Measurements from ENCODE around the gene WWC2.

Gene WWC2

GRCh38 chr4:183211533-183211932 is 112.5 kb downstream of the WWC2 start:
- DNase-seq = no peak

- no peak for DNase-seq
Observed at GRCh38 chr4:183213996-183214395, 114.9 kb downstream of the WWC2 start.

- DNase-seq = no peak
Observed at GRCh38 chr4:183214912-183215488, 115.9 kb downstream of the WWC2 start.

DNA sequence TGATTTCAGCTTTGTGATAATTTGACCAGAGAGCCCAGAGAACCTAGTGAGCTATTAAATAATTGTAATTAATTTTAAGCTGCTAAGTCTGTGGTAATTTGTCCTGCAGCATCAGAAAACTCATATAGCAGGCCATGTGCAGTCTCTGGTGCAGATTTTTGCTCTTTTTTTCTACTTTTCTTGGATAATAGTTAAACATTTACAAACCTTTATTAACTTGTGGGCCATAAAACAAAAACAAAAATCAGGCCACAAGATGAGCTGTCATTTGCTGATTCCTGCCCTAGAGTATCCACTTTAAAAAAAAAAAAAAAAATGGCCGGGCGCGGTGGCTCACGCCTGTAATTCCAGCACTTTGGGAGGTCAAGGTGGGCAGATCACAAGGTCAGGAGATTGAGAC is 121.2 kb downstream of the WWC2 start:
- DNase-seq = no peak

DNA sequence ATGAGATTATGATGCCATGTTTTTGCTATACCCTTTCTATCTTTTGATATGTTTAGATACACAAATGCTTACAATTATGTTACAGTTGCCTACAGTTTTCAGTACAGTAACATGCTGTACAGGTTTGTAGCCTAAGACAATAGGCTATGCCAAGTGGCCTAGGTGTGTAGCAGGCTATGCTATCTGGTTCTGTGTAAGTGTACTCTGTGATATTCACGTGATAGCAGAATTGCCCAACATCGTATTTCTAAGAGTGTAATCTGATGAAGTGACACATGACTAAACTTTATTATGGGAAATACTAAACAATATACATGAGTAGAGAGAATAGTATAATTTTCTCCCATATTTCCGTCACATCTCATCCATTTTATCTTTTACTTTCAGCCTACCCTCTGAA is 124.0 kb downstream of the WWC2 start:
- no peak for DNase-seq

- DNase-seq = no peak
Observed at GRCh38 chr4:183229397-183229796, 130.3 kb downstream of the WWC2 start.

DNA sequence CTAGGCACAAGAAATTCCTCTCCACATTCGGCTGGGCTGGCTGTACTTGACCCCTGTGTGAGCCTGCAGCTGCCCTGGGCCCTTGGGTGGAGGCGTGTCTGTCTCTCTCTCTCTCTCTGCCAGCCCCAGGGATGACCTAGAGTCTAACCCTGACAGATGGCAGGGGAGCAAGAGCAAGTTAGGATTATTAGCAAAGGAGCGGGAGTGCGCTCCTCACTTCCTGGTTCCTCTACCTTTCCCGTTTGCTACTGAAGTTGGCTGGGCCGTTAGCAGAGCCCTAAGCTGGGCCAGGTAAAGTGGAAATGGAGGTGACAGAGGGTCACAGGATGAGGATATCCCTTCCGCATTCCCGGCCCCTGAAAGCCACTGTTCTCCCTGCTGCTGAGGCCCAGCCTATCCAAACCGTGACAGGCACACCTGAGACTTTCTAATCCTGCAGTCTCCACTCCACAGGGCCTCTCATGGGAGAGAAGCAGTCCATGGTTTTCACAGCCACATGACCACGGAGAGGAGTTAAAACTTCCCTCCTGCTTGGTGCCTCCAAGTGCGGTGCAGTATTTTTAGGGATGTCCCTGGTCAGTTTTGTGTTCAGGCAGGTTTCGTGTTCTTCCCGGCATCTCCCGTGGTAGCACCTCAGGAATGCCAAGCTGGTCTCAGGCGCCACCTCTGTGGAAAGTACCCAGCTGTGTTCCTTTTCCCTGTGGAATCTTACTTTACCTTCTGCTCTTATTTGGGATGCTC is 141.7 kb downstream of the WWC2 start:
- DNase-seq = no peak

GRCh38 chr4:183241322-183241640 is 142.2 kb downstream of the WWC2 start:
- DNase-seq = no peak

DNA sequence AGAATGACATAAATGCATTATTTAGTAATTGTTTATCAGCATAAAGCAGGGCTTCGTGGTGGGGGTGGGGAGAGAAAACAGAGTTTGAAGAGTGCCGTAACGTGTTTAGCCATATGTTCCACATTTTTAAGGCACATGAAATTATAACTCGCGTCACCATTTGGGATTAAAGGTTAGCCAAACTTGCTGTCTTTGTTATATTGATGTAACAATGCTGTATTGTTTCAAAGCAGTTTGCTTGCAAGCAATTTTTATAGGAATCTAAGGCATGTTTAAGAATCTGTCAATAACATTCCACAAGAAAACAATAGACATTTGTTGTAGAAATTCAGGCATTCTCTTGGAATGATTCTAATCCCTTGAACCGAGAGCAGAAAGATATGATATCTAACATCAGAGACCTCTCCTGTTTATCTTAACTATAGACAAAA is 142.7 kb downstream of the WWC2 start:
- no peak for DNase-seq

DNA sequence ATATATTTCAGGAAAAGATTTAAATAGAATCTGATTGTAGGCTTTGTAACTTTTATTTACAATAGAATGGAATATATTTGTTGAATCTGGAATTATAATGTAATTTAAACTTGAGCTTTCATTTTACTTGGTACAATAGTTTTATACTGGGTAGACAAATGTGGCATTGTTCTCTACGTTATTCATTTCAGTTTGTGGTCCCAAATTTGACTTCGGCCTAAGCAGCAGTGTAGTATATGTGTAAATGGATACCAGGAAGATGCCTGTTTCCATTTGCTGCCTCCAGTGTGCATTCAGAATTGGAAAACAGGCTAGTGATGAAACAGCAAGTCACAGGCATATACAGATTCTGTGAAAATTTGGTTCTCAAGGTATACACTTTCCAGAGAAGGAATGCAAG is 143.2 kb downstream of the WWC2 start:
- DNase-seq = no peak

DNA sequence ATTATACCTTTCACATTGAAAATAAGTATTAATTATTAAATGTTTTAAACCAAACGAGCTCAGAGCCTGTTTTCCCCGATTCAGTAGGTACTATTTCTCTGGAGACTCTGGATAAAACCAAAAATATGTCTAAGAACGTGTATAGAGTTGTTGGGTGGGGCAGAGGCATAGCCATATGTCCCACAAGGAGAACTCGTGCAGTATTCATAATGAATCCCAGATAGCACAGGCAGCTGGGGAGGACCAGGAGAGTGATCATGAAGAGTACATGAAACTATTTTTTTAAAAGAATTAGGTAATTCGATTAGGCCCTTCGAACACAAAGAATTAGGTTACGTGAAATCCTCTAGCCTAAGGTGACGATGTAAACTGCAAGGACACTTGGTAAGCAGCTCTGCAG is 145.0 kb downstream of the WWC2 start:
- DNase-seq = no peak

DNA sequence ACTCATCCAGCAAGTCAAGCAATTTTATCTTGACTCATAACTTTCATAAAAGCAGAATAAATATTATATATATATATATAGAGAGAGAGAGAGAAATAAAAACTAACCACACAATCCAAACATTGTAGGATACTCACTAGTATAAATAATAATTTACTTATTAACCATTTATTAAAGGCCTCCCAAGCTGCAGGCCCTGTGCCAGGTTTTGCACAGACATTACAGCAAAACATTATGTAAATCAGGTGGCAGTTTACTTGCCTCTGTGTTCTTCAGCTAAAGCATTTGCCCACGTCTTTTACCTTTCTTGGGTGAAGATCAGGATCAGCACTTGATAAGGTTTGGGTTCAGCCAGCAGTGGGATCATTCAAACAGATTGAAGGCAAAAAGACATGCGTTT is 145.4 kb downstream of the WWC2 start:
- DNase-seq = no peak

DNA sequence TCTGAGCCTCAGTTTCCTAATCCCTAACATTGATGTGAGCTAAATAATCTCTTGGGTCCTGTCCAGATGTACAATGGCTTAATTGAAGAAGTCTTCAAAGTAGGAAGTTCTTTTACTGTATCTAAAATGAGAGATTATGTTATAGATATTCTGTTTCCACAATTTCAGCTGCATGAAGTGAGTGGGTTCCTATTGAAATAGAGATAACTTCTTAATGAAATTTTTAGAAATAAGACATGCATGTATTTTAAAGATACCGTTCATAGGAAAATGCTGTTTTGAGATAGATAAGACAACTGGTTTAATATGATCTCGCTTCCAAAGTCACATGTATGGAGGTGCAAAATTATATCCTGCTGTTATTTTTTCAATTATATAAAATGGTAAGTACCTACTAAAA is 149.1 kb downstream of the WWC2 start:
- no peak for DNase-seq

DNA sequence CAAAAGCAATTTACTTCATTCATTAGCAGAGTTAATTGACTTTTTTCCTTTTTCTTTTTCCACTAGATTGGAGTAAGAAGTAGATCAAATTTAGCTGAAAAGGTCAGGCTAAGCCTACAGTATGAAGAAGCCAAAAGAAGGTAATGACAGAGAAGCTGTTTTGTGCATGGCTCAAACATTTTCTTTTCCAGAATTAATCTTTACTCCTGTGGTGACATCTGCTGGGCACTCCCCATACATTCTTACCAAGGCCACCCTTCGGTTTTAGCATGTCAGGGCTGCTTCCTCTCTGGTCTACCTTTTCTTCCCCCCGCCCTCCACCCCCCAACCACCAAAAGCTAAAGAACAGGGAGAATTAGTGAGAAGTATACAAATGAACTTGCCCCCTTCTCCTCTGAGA is 150.8 kb downstream of the WWC2 start:
- peak; percentile 14 for DNase-seq

GRCh38 chr4:183250831-183251230 is 151.8 kb downstream of the WWC2 start:
- DNase-seq = no peak

- DNase-seq = no peak
Observed at GRCh38 chr4:183252959-183253358, 153.9 kb downstream of the WWC2 start.

DNA sequence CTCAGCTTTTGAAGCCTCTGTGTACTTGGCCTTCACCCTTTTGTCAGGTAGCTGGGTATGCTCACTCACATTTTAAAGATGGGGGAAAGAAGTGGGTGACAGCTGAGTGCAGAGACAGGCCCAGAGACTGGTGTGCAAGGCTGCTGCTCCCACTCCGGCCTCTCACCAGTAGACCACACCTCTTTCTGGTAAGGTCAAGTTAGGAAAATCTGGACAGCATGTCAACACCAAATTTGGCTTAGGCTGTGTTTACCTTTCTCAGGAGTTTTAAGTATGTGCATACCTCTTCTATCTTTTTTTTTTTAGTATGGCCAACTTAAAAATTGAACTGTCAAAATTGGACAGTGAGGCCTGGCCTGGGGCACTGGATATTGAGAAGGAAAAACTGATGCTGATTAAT is 154.4 kb downstream of the WWC2 start:
- no peak for DNase-seq

DNA sequence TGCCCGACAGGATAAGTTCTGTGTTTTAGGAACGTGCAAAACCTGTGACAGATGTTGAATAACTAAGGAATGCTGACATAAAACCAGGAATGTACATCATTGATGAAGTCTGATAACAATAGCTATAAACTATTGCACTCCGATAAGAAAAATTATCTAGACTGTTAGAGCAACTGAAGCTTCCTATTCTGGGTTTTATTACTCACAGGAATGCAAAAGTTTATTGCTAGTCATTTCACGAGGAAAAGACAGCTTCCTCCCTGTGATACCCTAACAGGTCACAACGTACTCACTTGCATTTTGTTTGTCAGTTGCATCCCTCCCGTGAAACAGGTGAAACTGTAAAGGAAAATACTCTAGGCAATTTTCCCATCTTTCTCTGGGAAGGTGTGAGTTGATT is 155.1 kb downstream of the WWC2 start:
- DNase-seq = no peak

DNA sequence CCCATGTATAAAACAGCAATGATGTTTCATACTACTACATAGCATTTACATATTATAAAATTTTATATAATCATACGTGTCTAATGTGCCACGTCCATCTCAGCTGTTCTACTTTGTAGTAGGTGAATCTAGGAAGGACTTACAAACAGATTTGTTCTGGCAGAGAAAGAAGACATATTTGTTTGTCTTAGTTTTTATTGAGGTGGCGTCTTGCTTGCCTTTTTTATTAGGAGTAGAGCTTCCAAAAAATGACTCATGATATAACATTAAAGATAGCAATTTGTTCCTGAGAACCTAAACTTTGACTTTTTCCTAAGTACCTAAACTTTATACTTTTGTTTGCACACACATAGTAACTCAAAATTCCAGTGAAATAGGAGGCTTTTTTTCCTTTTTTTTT is 156.4 kb downstream of the WWC2 start:
- no peak for DNase-seq

DNA sequence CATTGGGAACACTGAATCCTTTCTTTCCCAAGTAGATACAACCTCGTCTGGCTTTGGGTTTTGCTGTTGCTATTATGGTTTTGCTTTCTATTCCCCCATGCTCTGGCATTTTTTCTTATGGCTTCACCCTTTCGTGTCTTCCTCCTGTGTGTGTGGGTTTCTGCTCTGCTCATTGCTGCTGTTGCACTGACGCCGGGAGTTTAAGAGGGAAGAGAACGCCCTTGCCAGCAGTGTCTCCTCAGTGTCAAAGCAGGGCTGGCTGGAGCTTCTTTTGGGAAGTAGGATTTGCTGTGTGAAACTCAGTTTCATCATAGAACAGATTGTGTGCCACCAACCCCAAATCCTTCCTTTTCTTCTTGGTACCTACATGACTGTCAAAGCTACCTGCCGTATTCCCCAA is 157.3 kb downstream of the WWC2 start:
- DNase-seq = no peak

DNA sequence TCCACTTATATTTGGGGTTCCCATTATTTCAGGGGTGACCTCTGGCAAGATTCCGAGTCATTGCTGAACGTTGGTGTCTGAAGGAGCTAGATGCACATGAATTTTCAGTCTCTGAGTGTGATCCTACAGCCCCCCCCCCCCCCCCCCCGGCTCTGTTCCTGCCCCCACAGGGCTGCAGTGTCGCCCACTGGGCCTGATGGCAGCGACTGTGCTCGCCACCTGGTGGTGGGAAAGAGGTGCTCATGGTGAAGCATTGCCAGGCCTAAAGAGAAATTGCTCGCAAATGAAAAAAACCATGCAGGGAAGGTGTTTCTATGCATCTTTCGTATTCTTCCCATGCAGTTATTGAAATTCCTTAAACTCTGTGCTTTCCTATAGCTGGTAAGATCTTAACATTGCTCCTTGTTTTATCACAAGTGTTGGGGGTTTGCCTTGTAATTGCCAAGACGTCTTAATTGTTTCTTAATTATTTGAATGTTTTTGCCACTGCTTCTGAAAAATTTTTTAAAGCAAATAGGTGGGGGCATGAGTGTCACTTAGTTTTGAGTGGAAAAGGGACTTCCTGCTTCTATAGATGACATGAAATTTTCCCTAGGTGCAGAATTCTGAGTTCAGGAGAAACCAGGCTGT is 157.8 kb downstream of the WWC2 start:
- DNase-seq = peak; percentile 63

DNA sequence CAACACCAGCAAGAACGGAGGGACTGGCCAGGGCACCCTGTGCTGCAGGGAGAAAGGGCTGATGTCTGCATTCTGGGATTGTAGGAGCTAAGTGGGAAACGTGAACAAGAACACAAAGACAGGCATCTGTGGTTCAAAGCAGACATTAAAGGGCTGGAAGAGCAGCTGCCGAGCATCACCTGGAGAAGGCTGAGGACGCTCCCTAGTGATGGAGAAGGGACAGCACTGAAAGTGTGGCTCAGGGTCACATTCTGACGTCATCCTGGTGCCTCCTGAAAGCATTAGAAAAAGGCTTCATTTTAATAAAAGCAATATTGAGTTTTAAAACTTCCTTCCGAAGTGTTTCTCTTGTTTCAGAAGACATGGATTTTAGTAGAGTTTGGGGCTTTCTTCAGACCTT is 158.8 kb downstream of the WWC2 start:
- DNase-seq = no peak

DNA sequence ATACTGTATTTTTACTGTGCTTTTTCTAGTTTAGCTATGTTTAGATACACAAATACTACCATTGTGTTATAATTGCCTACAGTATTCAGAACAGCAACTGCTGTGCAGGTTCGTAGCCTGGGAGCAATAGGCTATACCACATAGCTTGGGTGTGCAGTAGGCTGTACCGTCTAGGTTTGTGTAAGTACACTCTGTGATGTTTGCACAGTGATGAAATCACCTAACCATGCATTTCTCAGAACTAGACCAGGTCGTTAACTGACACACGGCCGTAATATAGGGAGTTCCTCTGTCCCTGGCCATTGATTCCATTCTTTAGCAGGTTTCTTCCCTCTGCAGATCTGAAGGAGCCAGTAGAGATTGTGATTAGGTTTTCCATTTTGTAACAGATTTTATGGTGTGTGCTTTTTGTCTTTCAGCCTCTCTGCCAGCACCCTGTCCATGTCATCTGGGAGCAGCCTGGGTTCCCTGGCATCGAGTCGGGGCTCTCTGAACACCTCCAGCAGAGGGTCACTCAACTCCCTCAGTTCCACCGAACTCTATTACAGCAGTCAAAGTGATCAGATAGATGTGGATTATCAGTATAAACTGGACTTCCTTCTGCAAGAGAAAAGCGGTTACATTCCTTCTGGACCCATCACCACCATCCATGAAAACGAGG is 161.6 kb downstream of the WWC2 start:
- no peak for DNase-seq

Data from stimulated activated CD4-positive, alpha-beta T cell treated with anti-CD3 and anti-CD28 coated beads, Interleukin-15, amount 100 ng/mL, for 24 hours (primary cell).